PC-3 (cell line): ENCODE results near the gene ADAMTS5. TPM values are rescaled to one million over a fixed set of nuclear protein-coding genes. Genes with fewer than 3 reads are reported as not detected.

Experiments used
- microRNA-seq: library from miRNA; unstranded; fragments of <30 nt; microRNA quantifications from one replicate; pipeline ENCODE4 v1.1.0, GENCODE V29; 2020; ENCODE audit not compliant: unreplicated experiment
- total RNA-seq: library from RNA; depleted of rRNA; stranded (reverse); fragments of >200 nt; gene quantifications from 2 replicates; pipeline ENCODE4 v1.2.3, GENCODE V29; 2014; rRNA removed

Gene ADAMTS5
- total RNA-seq, 1 experiment from 2014 or later, result not detected

Small RNA genes lying within 50 kb of the gene (microRNA-seq; reads per million reads assigned to microRNA genes)
- gene MIR4759, result not detected

Other genes with a start within 250 kb of the ADAMTS5 start
- gene ADAMTS1, start 121.7 kb downstream of the ADAMTS5 start, total RNA-seq, result 12.9 and 25.1 TPM in 2 replicates